ENCODE data around the gene NXPE2. TPM values are rescaled to one million over a fixed set of nuclear protein-coding genes. Genes with fewer than 3 reads are reported as not detected.

The NXPE2 gene
- polyA plus RNA-seq, 1 of the 3 experiments (the other 2 are of a cell fraction): not detected

DNA sequence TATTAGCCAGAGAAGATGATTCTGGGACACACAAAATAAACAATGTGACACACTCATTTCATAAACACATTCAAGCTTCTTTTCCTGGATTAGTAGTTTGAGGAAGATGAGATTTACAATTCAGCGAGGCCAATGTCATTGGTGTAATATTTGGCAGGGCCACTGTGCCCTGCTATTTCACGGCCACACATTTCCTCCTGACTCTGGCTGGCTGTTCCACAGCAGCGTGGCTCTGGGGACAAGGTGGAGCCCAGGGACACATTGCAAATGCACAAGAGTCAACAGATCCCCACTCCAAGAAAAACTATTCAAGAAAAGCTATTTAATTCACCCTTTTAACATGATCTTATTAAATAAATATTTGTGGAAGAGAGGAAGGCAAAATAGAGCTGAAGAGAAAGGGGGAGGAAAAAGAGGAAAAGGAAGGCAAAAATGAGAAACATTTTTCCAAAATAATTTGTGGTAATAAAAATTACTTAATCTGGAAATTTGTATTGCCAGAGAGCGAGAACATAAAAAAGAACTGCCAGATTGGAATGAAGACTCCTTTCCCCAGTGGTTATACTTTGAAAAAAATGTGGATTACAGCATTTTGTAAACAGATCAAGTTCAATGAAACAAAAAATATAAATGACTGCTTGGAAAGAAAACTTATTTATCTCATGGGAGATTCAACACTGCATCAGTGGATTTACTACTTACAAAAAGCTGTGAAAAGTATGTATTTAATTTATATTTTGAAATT, 27.1 kb downstream of the NXPE2 start:
- Histone ChIP-seq H2AFZ (ENCODE audit: low read depth) (no peak overlapping the region), H3K27me3 (ENCODE audit: insufficient read depth) (no peaks in the 10 kb centered on the region), H3K9ac (no peak overlapping the region), H3K9me2 (no peaks in the 10 kb centered on the region), H4K20me1 (ENCODE audit: insufficient read depth) (no peaks in the 10 kb centered on the region), H3K9me3 (no peaks in the 10 kb centered on the region), H3K27ac (ENCODE audit: low read depth in 2 of 2, low read length in 1 of 2) (no peak overlapping the region), H3K4me3 (ENCODE audit: low read depth in 2 of 2, low read length in 1 of 2) (no peak overlapping the region), H3K79me2 (ENCODE audit: insufficient read depth) (no peaks in the 10 kb centered on the region), H3K4me2 (no peak overlapping the region), H3K4me1 (ENCODE audit: control insufficient read depth in 1 of 2, insufficient read depth in 2 of 2, low read depth in 1 of 2, low read length in 1 of 2) (no peaks in the 10 kb centered on the region), H3K36me3 (replicated peaks in 1 of 2; ENCODE audit: control insufficient read depth in 1 of 2, insufficient read depth in 2 of 2, low read length in 1 of 2) (no peaks in the 10 kb centered on the region), H3F3A (replicated peaks; ENCODE audit: insufficient read depth) (no peaks in the 10 kb centered on the region)
- TF ChIP-seq NFIC (IDR thresholded peaks at IDR 0.05; ENCODE audit: borderline replicate concordance): no peak
- no peak for TF ChIP-seq FOSL2 (IDR thresholded peaks at IDR 0.05; ENCODE audit: borderline replicate concordance, low read depth)
- no peak for TF ChIP-seq FOXM1 (IDR thresholded peaks at IDR 0.05; ENCODE audit: low read depth)
- no peak for TF ChIP-seq EZH2phosphoT487 (IDR thresholded peaks at IDR 0.05; ENCODE audit: borderline replicate concordance, low read depth)
- no peak for TF ChIP-seq TCF12 (IDR thresholded peaks at IDR 0.05)
- no peak for TF ChIP-seq RFX5 (IDR thresholded peaks at IDR 0.05; ENCODE audit: low read length)
- no peak for TF ChIP-seq TAF1 (IDR thresholded peaks at IDR 0.05; ENCODE audit: borderline replicate concordance, low read depth, low read length)
- TF ChIP-seq IRF3 (IDR thresholded peaks at IDR 0.05; ENCODE audit: low read depth, low read length): no peak
- TF ChIP-seq RCOR1 (IDR thresholded peaks at IDR 0.05; ENCODE audit: low read length): no peak
- TF ChIP-seq POLR2AphosphoS5 (IDR thresholded peaks at IDR 0.05; ENCODE audit: low read depth, low read length): no peak
- TF ChIP-seq, protein P1, sequence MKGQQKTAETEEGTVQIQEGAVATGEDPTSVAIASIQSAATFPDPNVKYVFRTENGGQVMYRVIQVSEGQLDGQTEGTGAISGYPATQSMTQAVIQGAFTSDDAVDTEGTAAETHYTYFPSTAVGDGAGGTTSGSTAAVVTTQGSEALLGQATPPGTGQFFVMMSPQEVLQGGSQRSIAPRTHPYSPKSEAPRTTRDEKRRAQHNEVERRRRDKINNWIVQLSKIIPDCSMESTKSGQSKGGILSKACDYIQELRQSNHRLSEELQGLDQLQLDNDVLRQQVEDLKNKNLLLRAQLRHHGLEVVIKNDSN (IDR thresholded peaks at IDR 0.05; ENCODE audit: borderline replicate concordance, low read depth): no peak
- no peak for TF ChIP-seq ELF1 (IDR thresholded peaks at IDR 0.05)
- TF ChIP-seq GATA2 (CRISPR knock-in tag; IDR thresholded peaks at IDR 0.05): no peak
- no peak for TF ChIP-seq RXRA (IDR thresholded peaks at IDR 0.05; ENCODE audit: borderline replicate concordance, low read depth)
- TF ChIP-seq FOXJ3 (CRISPR knock-in tag; IDR thresholded peaks at IDR 0.05): no peak
- TF ChIP-seq MXI1 (IDR thresholded peaks at IDR 0.05; ENCODE audit: low read depth, low read length): no peak
- no peak for TF ChIP-seq CTCF (IDR thresholded peaks at IDR 0.05)
- no peak for TF ChIP-seq PBX3 (IDR thresholded peaks at IDR 0.05)
- WGBS (ENCODE audit: low lambda C conversion rate): 21% methylated on average over 4 of the region's 4 CpGs
- ChIA-PET POLR2A (no interaction called here), CTCF (no interaction called here)
- DNase-seq: no peak
